ENCODE results near the gene AURKB. TPM values are rescaled to one million over a fixed set of nuclear protein-coding genes. Genes with fewer than 3 reads are reported as not detected.

The AURKB gene
- total RNA-seq (ENCODE audit: low replicate concordance) = 35.0 and 108 TPM in 2 replicates
- long read RNA-seq, transcript AURKB-202 (8 exons, 1,167 nt) = minor isoform, 5 of 72 reads
- long read RNA-seq, transcript AURKB-214 (9 exons, 1,227 nt) = major isoform, 53 of 72 reads
- long read RNA-seq, partial matches to known transcripts = 2 of 72 reads
- long read RNA-seq, other reads (novel, unspliced or antisense) = 9 of 72 reads

- peak; percentile 94 for DNase-seq (ENCODE audit: extremely low spot score, unreplicated experiment)
- Mint-ChIP-seq H3K9me3 (no peaks in the 10 kb centered on the region), H3K27ac (peak within 1 kb of the TSS; percentile 94), H3K4me1 (ENCODE audit: unreplicated experiment) (peaks cover 9% of the 10 kb centered on the region), H3K36me3 (peaks cover 7% of the 10 kb centered on the region), H3K27me3 (peaks cover 3% of the 10 kb centered on the region), H3K4me3 (peak within 1 kb of the TSS; percentile 99)
- TF ChIP-seq CTCF (conservative IDR thresholded peaks at IDR 0.05) = no peak
Measured at GRCh38 chr17:8209907-8210760, at the start of gene AURKB. TSS of gene AURKB (minus strand) at chr17:8210575. CDS start at chr17:8210224, 351 bp downstream.

GRCh38 chr17:8257801-8258200 is 47.4 kb upstream of the AURKB start:
- H3K36me3 Mint-ChIP-seq = peaks cover 8% of the 10 kb centered on the region
- TF ChIP-seq CTCF (conservative IDR thresholded peaks at IDR 0.05) = no peak
- no peak for DNase-seq (ENCODE audit: extremely low spot score, unreplicated experiment)
- no peaks in the 10 kb centered on the region for H3K27me3 Mint-ChIP-seq
- no peak overlapping the region for H3K4me3 Mint-ChIP-seq
- H3K9me3 Mint-ChIP-seq = no peaks in the 10 kb centered on the region
- no peak overlapping the region for H3K27ac Mint-ChIP-seq
- no peaks in the 10 kb centered on the region for H3K4me1 Mint-ChIP-seq (ENCODE audit: unreplicated experiment)

- no peak overlapping the region for H3K4me3 Mint-ChIP-seq
- DNase-seq (ENCODE audit: extremely low spot score, unreplicated experiment) = no peak
- no peaks in the 10 kb centered on the region for H3K4me1 Mint-ChIP-seq (ENCODE audit: unreplicated experiment)
- H3K9me3 Mint-ChIP-seq = no peaks in the 10 kb centered on the region
- no peak overlapping the region for H3K27ac Mint-ChIP-seq
- no peak for TF ChIP-seq CTCF (conservative IDR thresholded peaks at IDR 0.05)
- H3K36me3 Mint-ChIP-seq = peaks cover 7% of the 10 kb centered on the region
- H3K27me3 Mint-ChIP-seq = no peaks in the 10 kb centered on the region
Measured at GRCh38 chr17:8256691-8257090, 46.3 kb upstream of the AURKB start.

GRCh38 chr17:8256291-8256690 is 45.9 kb upstream of the AURKB start:
- H3K36me3 Mint-ChIP-seq = peaks cover 7% of the 10 kb centered on the region

GRCh38 chr17:8255499-8255898 is 45.1 kb upstream of the AURKB start:
- no peak overlapping the region for H3K27ac Mint-ChIP-seq
- no peaks in the 10 kb centered on the region for H3K27me3 Mint-ChIP-seq
- peaks cover 3% of the 10 kb centered on the region for H3K4me1 Mint-ChIP-seq (ENCODE audit: unreplicated experiment)
- peaks cover 3% of the 10 kb centered on the region for H3K36me3 Mint-ChIP-seq
- DNase-seq (ENCODE audit: extremely low spot score, unreplicated experiment) = no peak
- no peak for TF ChIP-seq CTCF (conservative IDR thresholded peaks at IDR 0.05)
- H3K9me3 Mint-ChIP-seq = no peaks in the 10 kb centered on the region
- H3K4me3 Mint-ChIP-seq = no peak overlapping the region

More at GRCh38 chr17:8256291-8256690, 45.9 kb upstream of the AURKB start:
- Mint-ChIP-seq H3K27me3 (no peaks in the 10 kb centered on the region), H3K4me3 (no peak overlapping the region), H3K4me1 (ENCODE audit: unreplicated experiment) (no peaks in the 10 kb centered on the region), H3K9me3 (no peaks in the 10 kb centered on the region), H3K27ac (no peak overlapping the region)
- no peak for DNase-seq (ENCODE audit: extremely low spot score, unreplicated experiment)
- no peak for TF ChIP-seq CTCF (conservative IDR thresholded peaks at IDR 0.05)
